Measurements from ENCODE around the gene KTN1.

The KTN1 gene

DNA sequence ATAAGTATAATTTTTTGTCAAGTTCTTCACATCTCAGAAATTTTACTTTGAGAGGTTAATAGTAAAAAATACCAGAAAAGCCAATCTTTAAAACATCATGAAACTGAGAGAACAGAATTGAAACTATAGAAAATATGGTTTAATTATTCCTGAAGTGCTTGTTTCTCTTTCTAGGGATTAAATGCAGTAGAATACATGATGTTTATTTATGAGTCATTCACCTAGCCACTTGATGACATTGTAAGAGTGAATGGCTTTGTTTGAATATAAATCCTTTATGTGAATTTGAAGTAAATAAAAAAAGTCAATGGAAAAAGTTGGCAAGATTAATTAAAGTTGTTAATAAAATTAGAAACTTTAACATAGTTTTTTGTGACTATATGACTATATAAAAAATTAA is 48.4 kb downstream of the KTN1 start:
- no peak for TF ChIP-seq CTCF (conservative IDR thresholded peaks at IDR 0.05)
- H3K27ac ChIP-seq, result no peak overlapping the region

GRCh38 chr14:55638665-55639064 is 58.7 kb downstream of the KTN1 start:
- no peak for TF ChIP-seq CTCF (conservative IDR thresholded peaks at IDR 0.05)
- no peak overlapping the region for H3K27ac ChIP-seq

GRCh38 chr14:55641290-55641689 is 61.3 kb downstream of the KTN1 start:
- TF ChIP-seq CTCF (conservative IDR thresholded peaks at IDR 0.05), result no peak
- H3K27ac ChIP-seq, result no peak overlapping the region

DNA sequence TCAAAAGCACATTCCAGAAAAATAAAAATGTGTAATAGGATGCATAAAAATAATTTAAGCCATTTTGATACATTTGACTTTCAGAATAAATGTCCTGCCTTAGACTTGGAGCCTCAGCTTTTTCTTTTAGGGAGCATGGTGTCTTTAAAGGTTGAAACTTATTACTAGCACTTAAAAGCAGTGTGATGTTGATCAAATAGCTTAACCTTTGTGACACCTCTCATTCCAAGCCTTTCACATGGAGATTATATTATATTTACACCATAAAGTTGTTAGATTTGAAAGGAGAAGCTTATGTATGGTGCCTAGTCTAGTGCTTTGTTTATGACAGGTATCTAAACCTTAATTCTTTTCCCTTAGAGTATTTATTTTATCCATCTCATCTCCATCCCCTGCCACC is 61.9 kb downstream of the KTN1 start:
- H3K27ac ChIP-seq, result no peak overlapping the region
- TF ChIP-seq CTCF (conservative IDR thresholded peaks at IDR 0.05), result no peak

DNA sequence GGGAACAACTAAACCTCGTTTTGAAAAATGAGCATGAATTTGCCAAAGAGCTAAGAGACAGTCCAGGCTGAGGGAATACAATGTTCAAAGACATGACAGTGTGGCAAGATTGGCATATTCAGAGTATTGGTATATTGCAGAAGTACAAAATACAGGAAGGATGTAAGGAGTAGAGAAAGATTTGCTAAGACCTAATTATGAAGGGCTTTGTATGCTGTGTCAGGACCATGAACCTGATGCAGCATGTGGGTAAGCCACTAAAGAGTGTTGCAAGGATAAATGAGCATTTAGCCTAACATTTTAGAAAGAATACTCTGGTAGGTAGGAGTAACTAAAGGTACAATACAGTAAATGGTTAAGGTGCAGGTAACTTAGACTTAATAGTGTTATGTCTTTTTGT is 65.1 kb downstream of the KTN1 start:
- TF ChIP-seq CTCF (conservative IDR thresholded peaks at IDR 0.05), result no peak
- H3K27ac ChIP-seq, result no peak overlapping the region

GRCh38 chr14:55645845-55646832 is 66.1 kb downstream of the KTN1 start:
- H3K27ac ChIP-seq, result no peak overlapping the region
- no peak for TF ChIP-seq CTCF (conservative IDR thresholded peaks at IDR 0.05)

DNA sequence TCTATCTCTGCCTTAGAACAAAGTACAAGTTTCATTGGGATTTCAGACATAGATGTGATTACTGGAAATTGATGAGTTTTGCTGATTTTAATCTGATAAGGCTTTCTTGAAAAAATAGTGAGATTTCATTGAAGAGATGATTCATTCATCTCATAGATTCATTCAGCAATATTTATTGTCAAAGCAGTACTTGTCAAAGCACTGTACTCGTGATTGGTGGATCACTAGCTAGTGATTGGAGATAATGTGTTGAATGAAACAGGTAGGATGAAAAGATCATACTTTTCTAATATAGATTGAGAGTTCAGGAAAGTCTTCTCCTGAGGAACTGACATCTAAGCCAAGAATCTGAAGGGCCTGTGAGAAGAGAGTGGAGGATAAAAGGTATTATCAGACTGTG is 71.0 kb downstream of the KTN1 start:
- H3K27ac ChIP-seq, result no peak overlapping the region

More for the DNA sequence above, 71.0 kb downstream of the KTN1 start:
- TF ChIP-seq CTCF (conservative IDR thresholded peaks at IDR 0.05), result no peak
